ENCODE measurements around the gene EIF2B1. TPM values are rescaled to one million over a fixed set of nuclear protein-coding genes. Genes with fewer than 3 reads are reported as not detected.
"Not testable (repeated sequence)": the region's sequence is repeated elsewhere in the genome, so short reads cannot be mapped to it uniquely, and the experiment has no call there.

EIF2B1 gene
- total RNA-seq, 2 donors from 2014 or later = 154 to 177 TPM

GRCh38 chr12:123580772-123581171 lies 52.7 kb downstream of the EIF2B1 start:
- ATAC-seq (ENCODE audit: insufficient number of reproducible peaks, low FRiP score, low read depth) (no peak), DNase-seq (ENCODE audit: low spot score) (no peak)
- no peak for TF ChIP-seq CTCF (IDR thresholded peaks at IDR 0.05)
- Histone ChIP-seq H3K4me1 (ENCODE audit: control insufficient read depth in 1 of 2, low read depth in 2 of 2) (peaks cover 9 to 21% of the 10 kb centered on the region in 2 donors), H3K27ac (no peak overlapping the region), H3K27me3 (replicated peaks; ENCODE audit: insufficient read depth) (no peaks in the 10 kb centered on the region), H3K9me3 (no peaks in the 10 kb centered on the region), H3K4me3 (no peak overlapping the region), H3K36me3 (no peaks in the 10 kb centered on the region)

DNA sequence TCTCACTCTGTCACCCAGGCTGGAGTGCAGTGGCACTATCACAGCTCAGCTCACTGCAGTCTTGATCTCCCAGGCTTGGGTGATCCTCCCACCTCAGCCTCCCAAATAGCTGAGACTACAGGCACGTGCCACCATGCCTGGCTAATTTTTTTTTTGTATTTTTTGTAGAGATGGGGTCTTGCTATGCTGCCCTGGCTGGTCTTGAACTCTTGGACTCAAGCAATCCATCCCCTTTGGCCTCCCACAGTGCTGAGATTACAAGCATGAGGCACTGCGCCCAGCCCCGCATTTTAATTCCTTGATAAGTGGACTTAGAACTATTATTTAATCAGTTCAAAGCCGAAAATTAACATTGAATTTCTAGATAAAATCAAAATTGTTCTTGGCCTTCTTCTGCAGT lies 54.7 kb downstream of the EIF2B1 start:
- peaks cover 3 to 14% of the 10 kb centered on the region in 2 donors for H3K4me1 ChIP-seq (ENCODE audit: control insufficient read depth in 1 of 2, low read depth in 2 of 2)
- H3K36me3 ChIP-seq; H3K27ac ChIP-seq; DNase-seq (ENCODE audit: low spot score); H3K4me3 ChIP-seq; H3K27me3 ChIP-seq (replicated peaks; ENCODE audit: insufficient read depth); H3K9me3 ChIP-seq; ATAC-seq (ENCODE audit: insufficient number of reproducible peaks, low FRiP score, low read depth): not testable (repeated sequence)

DNA sequence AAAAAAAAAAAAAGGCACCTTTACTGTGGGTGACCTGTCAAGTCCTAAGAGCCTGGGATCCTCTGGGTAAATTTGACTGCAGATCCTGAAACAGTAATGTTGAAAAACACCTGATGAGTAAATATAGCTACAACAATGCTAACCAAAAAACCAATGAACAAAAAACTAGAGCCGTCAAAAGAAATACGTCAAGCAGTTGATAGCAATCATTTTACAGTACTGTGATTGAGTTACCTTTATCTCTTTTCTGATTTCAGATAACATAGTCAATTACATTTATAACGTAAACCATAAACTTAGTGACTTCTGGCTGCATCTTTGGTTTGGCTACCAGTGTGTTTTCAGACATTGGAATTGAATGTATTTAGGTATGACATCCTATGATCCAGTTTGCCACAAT lies 55.2 kb downstream of the EIF2B1 start:
- peaks cover 1 to 11% of the 10 kb centered on the region in 2 donors for H3K4me1 ChIP-seq (ENCODE audit: control insufficient read depth in 1 of 2, low read depth in 2 of 2)
- DNase-seq (ENCODE audit: low spot score) (no peak), ATAC-seq (ENCODE audit: insufficient number of reproducible peaks, low FRiP score, low read depth) (no peak)
- no peak overlapping the region for H3K27ac ChIP-seq
- H3K27me3 ChIP-seq (replicated peaks; ENCODE audit: insufficient read depth) = no peaks in the 10 kb centered on the region
- H3K4me3 ChIP-seq = no peak overlapping the region
- no peaks in the 10 kb centered on the region for H3K36me3 ChIP-seq
- TF ChIP-seq CTCF (IDR thresholded peaks at IDR 0.05) = no peak
- no peaks in the 10 kb centered on the region for H3K9me3 ChIP-seq

- Histone ChIP-seq H3K4me1 (ENCODE audit: control insufficient read depth in 1 of 2, low read depth in 2 of 2) (no peaks in the 10 kb centered on the region), H3K36me3 (no peaks in the 10 kb centered on the region), H3K27me3 (replicated peaks; ENCODE audit: insufficient read depth) (no peaks in the 10 kb centered on the region), H3K4me3 (no peak overlapping the region), H3K27ac (no peak overlapping the region), H3K9me3 (no peaks in the 10 kb centered on the region)
- DNase-seq (ENCODE audit: low spot score) = no peak
- no peak for TF ChIP-seq CTCF (IDR thresholded peaks at IDR 0.05)
- no peak for ATAC-seq (ENCODE audit: insufficient number of reproducible peaks, low FRiP score, low read depth)
Observed at GRCh38 chr12:123576611-123577010, 56.9 kb downstream of the EIF2B1 start.

DNA sequence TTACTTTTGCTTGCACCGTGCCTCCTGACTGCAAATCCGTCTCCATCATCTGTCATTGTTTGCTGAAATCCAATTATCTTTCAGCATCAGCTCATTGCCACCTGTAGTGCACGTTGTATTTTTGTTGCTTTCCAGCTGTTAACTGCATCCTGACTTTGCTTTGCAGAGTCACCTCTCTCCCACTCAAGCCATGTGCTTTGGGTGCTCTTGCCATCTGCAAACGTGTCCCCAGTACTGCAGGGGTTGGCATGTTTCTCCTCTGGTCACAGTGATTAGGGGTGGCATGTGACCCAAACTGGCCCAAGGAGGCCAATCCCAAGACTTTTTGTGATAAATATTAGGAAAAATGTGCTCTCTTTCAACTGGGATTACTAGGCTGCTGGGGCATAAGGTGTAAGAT lies 59.6 kb downstream of the EIF2B1 start:
- no peak for TF ChIP-seq CTCF (IDR thresholded peaks at IDR 0.05)
- no peak for ATAC-seq (ENCODE audit: insufficient number of reproducible peaks, low FRiP score, low read depth)

GRCh38 chr12:123572391-123572790 lies 61.1 kb downstream of the EIF2B1 start:
- no peaks in the 10 kb centered on the region for H3K36me3 ChIP-seq
- H3K4me3 ChIP-seq = no peak overlapping the region
- H3K27ac ChIP-seq = no peak overlapping the region
- no peaks in the 10 kb centered on the region for H3K27me3 ChIP-seq (replicated peaks; ENCODE audit: insufficient read depth)
- ATAC-seq (ENCODE audit: insufficient number of reproducible peaks, low FRiP score, low read depth) (no peak), DNase-seq (ENCODE audit: low spot score) (no peak)
- H3K4me1 ChIP-seq (ENCODE audit: control insufficient read depth in 1 of 2, low read depth in 2 of 2) = no peaks in the 10 kb centered on the region
- TF ChIP-seq CTCF (IDR thresholded peaks at IDR 0.05) = no peak
- no peaks in the 10 kb centered on the region for H3K9me3 ChIP-seq

More for the DNA sequence above, 59.6 kb downstream of the EIF2B1 start:
- no peak overlapping the region for H3K4me3 ChIP-seq
- no peaks in the 10 kb centered on the region for H3K27me3 ChIP-seq (replicated peaks; ENCODE audit: insufficient read depth)
- no peak for DNase-seq (ENCODE audit: low spot score)
- no peak overlapping the region for H3K27ac ChIP-seq
- no peaks in the 10 kb centered on the region for H3K36me3 ChIP-seq
- no peaks in the 10 kb centered on the region for H3K9me3 ChIP-seq
- no peaks in the 10 kb centered on the region for H3K4me1 ChIP-seq (ENCODE audit: control insufficient read depth in 1 of 2, low read depth in 2 of 2)
